NCI-H748 (cell line): ENCODE data around the gene PCDHA1.

Experiments used
- DNase-seq: peaks from one replicate; lab custom pipeline; 2025; ENCODE audit not compliant: unreplicated experiment; lab: John Stamatoyannopoulos, UW

The PCDHA1 gene

GRCh38 chr5:140916325-140916724 lies 130.4 kb downstream of the PCDHA1 start:
- DNase-seq, result no peak

GRCh38 chr5:140923601-140924000 lies 137.7 kb downstream of the PCDHA1 start:
- no peak for DNase-seq

GRCh38 chr5:140925806-140926442 lies 140.0 kb downstream of the PCDHA1 start, which contains the start of gene PCDHAC1:
PCDHAC1 (plus strand) TSS chr5:140926299; CDS start chr5:140926893, 594 bp downstream.
- peak; percentile 90 for DNase-seq

- peak; percentile 94 for DNase-seq
These were observed 140.7 kb downstream of the PCDHA1 start for GRCh38 chr5:140926443-140927227.

- peak; percentile 61 for DNase-seq
These were observed 141.3 kb downstream of the PCDHA1 start for GRCh38 chr5:140927228-140927573.

- DNase-seq, result no peak
These were observed 149.1 kb downstream of the PCDHA1 start for GRCh38 chr5:140934964-140935606.

- no peak for DNase-seq
These were observed 160.6 kb downstream of the PCDHA1 start for GRCh38 chr5:140946578-140946977.

- no peak for DNase-seq
These were observed 165.7 kb downstream of the PCDHA1 start for GRCh38 chr5:140951636-140952035.

- no peak for DNase-seq
These were observed 167.3 kb downstream of the PCDHA1 start for GRCh38 chr5:140953234-140953633.

- DNase-seq, result no peak
These were observed 176.2 kb downstream of the PCDHA1 start for GRCh38 chr5:140962190-140962589.

- no peak for DNase-seq
These were observed 178.4 kb downstream of the PCDHA1 start for GRCh38 chr5:140964356-140964755.

- DNase-seq, result no peak
These were observed 180.0 kb downstream of the PCDHA1 start for GRCh38 chr5:140965905-140966292.

GRCh38 chr5:140966293-140967225 lies 180.6 kb downstream of the PCDHA1 start, which contains the start of gene PCDHAC2:
PCDHAC2 (plus strand) TSS chr5:140966476; CDS start chr5:140966767, 291 bp downstream.
- peak; percentile 82 for DNase-seq

GRCh38 chr5:140967226-140967893 lies 181.4 kb downstream of the PCDHA1 start:
- DNase-seq, result no peak

- no peak for DNase-seq
These were observed 183.9 kb downstream of the PCDHA1 start for GRCh38 chr5:140969880-140970279.

- no peak for DNase-seq
These were observed 187.6 kb downstream of the PCDHA1 start for GRCh38 chr5:140973550-140973949.

GRCh38 chr5:140977003-140977402 lies 191.1 kb downstream of the PCDHA1 start:
- no peak for DNase-seq

GRCh38 chr5:140978260-140978659 lies 192.3 kb downstream of the PCDHA1 start:
- DNase-seq, result no peak

- no peak for DNase-seq
These were observed 193.0 kb downstream of the PCDHA1 start for GRCh38 chr5:140978983-140979382.

- DNase-seq, result no peak
These were observed 196.3 kb downstream of the PCDHA1 start for GRCh38 chr5:140982083-140982716.
